ENCODE measurements around the gene TNIP1. TPM values are rescaled to one million over a fixed set of nuclear protein-coding genes. Genes with fewer than 3 reads are reported as not detected.

TNIP1 gene
- total RNA-seq, 6 donors from 2014 or later, result 109 to 166 (median 130) TPM

DNA sequence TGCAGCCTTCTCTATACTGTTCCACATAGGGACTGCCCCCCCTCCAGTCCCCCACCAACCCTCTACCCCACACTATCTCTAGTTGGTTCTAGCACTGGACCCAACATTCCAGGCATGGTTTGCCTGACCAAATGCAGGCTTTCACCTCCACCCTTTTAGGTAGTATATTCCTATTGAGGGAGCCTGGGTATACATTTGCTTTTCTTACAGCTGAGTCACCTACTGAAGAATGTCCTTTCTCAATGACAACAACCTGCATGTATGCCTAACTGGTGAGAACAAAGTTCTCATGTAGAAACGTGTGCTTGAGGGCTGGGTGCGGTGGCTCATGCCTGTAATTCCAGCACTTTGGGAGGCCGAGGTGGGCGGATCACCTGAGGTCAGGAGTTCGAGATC is 8.2 kb downstream of the TNIP1 start:
- Histone ChIP-seq H3K36me3 (peaks cover 0 to 4% (median 0%) of the 10 kb centered on the region in 4 donors), H3K9me3 (no peaks in the 10 kb centered on the region), H3K27me3 (no peaks in the 10 kb centered on the region), H3K27ac (peak overlapping the region; percentile 48 to 78 (median 67)), H3K4me3 (no peak overlapping the region), H3K4me1 (peaks cover 78 to 81% (median 80%) of the 10 kb centered on the region in 4 donors)
- WGBS, 2 donors, result 60 to 71% methylated on average over 5 of the region's 5 CpGs
- DNase-seq (no peak), ATAC-seq (ENCODE audit: low FRiP score in 2 of 2) (peak in 1 of 2 donors; percentile 38)
- TF ChIP-seq POLR2A (IDR thresholded peaks at IDR 0.05), result no peak
- TF ChIP-seq, protein P1, sequence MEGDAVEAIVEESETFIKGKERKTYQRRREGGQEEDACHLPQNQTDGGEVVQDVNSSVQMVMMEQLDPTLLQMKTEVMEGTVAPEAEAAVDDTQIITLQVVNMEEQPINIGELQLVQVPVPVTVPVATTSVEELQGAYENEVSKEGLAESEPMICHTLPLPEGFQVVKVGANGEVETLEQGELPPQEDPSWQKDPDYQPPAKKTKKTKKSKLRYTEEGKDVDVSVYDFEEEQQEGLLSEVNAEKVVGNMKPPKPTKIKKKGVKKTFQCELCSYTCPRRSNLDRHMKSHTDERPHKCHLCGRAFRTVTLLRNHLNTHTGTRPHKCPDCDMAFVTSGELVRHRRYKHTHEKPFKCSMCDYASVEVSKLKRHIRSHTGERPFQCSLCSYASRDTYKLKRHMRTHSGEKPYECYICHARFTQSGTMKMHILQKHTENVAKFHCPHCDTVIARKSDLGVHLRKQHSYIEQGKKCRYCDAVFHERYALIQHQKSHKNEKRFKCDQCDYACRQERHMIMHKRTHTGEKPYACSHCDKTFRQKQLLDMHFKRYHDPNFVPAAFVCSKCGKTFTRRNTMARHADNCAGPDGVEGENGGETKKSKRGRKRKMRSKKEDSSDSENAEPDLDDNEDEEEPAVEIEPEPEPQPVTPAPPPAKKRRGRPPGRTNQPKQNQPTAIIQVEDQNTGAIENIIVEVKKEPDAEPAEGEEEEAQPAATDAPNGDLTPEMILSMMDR (IDR thresholded peaks at IDR 0.05), result no peak
- no peak for TF ChIP-seq EP300 (IDR thresholded peaks at IDR 0.05)
- TF ChIP-seq POLR2AphosphoS5 (IDR thresholded peaks at IDR 0.05), result no peak

DNA sequence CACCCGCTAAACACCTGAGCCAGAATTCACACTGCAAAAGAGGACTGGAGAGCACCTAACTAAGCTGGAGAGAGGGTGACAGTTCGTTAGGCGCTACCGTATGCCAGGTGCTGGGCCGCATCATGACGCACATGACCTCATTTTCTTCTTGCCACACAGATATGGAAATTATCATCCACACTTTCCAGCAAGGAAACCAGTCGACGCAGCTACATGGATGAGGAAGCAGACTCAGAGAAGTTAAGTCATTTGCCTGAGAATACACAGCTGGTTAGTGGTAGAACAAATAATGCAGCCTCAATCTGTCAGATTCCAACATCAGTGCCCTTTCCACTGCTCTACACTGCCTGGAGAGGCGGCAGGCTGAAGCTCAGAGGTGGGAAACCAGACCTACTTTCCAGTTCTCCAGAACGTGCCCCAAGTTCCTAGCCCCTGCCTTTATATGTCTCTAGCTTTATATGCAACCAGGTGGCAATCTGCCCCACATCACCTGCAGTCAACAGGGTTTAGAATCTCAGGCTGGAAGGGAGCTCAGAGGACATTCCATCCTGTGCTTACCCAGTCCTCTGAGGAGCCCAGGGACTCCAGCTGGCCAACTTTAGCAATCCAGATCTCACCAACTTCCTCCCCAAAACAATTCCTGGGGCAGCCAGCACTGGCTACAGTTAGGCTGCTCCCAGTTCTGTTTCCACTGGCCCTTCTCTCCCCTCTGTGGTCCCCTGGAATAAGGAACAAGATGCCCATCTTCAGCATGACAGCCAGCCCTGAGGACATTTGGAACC is 8.8 kb downstream of the TNIP1 start:
- DNase-seq (no peak), ATAC-seq (ENCODE audit: low FRiP score in 2 of 2) (peak in 1 of 2 donors; percentile 1)
- peaks cover 73 to 81% (median 78%) of the 10 kb centered on the region in 4 donors for H3K4me1 ChIP-seq
- H3K9me3 ChIP-seq, result no peaks in the 10 kb centered on the region
- no peak for TF ChIP-seq POLR2AphosphoS5 (IDR thresholded peaks at IDR 0.05)
- TF ChIP-seq POLR2A (IDR thresholded peaks at IDR 0.05), result no peak
- no peak for TF ChIP-seq EP300 (IDR thresholded peaks at IDR 0.05)
- TF ChIP-seq, protein P1 (IDR thresholded peaks at IDR 0.05), result no peak
- 91% methylated on average over 10 of the region's 10 CpGs for WGBS, 2 donors
- no peaks in the 10 kb centered on the region for H3K27me3 ChIP-seq
- no peak overlapping the region for H3K4me3 ChIP-seq
- H3K27ac ChIP-seq, result peak overlapping the region; percentile 48 to 78 (median 67)
- H3K36me3 ChIP-seq, result peaks cover 0 to 4% (median 2%) of the 10 kb centered on the region in 4 donors

DNA sequence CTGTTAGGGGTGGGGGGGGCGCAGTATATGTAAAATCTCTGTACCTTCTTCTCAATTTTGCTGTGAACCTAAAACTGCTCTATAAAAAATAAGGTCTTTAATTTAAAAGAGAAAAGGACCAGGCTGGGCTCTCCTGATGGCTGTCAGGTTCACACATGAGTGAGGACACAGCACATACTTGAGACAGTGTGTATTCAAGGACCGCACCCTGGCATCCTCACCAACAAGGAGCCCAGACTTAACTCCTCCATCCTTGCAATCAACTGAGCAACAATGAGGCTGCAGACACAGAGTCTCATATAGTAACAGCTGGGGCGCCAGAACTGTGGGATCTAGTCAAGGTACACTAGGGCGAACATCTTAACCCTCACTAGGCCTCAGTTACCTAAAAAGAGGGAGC is 9.8 kb downstream of the TNIP1 start:
- TF ChIP-seq EP300 (IDR thresholded peaks at IDR 0.05), result no peak
- TF ChIP-seq POLR2AphosphoS5 (IDR thresholded peaks at IDR 0.05), result no peak
- no peak for TF ChIP-seq POLR2A (IDR thresholded peaks at IDR 0.05)
- TF ChIP-seq, protein P1 (IDR thresholded peaks at IDR 0.05), result no peak
- ATAC-seq (ENCODE audit: low FRiP score in 2 of 2), result no peak
- DNase-seq, result no peak
- Histone ChIP-seq H3K27me3 (no peaks in the 10 kb centered on the region), H3K27ac (peak overlapping the region in 3 of 4 donors; percentile 65 to 78 (median 69)), H3K9me3 (no peaks in the 10 kb centered on the region), H3K4me1 (peaks cover 66 to 78% (median 71%) of the 10 kb centered on the region in 4 donors), H3K4me3 (no peak overlapping the region), H3K36me3 (peaks cover 0 to 8% (median 2%) of the 10 kb centered on the region in 4 donors)
- 87 to 88% methylated on average over 4 of the region's 4 CpGs for WGBS, 2 donors

DNA sequence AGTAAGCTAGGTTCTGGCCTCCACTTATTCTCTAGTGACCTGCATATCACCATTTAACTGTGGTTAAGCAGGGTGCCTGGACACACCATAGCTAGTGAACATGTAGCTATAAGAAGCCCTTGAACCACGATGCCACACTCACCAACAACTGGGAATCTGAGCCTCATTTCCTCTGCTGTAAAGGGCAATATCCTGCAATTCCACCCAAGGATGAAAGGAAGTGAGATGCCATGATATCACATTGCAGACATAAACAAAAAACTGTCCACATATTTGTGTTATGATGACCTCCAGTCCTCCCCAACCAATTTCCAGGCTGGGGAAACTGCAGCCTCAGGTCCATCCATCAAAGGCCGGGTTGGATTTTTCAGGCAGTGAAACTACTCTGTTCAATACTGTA is 10.4 kb downstream of the TNIP1 start:
- WGBS, 2 donors, result 52 to 67% methylated on average over 2 of the region's 2 CpGs
- H3K4me3 ChIP-seq, result no peak overlapping the region
- H3K36me3 ChIP-seq, result peaks cover 0 to 8% (median 2%) of the 10 kb centered on the region in 4 donors
- no peak for DNase-seq
- H3K4me1 ChIP-seq, result peaks cover 60 to 73% (median 68%) of the 10 kb centered on the region in 4 donors
- H3K9me3 ChIP-seq, result no peaks in the 10 kb centered on the region
- ATAC-seq (ENCODE audit: low FRiP score in 2 of 2), result no peak
- peak overlapping the region in 3 of 4 donors; percentile 59 to 78 (median 69) for H3K27ac ChIP-seq
- peak; percentile 35 to 47 for TF ChIP-seq POLR2AphosphoS5 (IDR thresholded peaks at IDR 0.05)
- TF ChIP-seq, protein P1 (IDR thresholded peaks at IDR 0.05), result no peak
- H3K27me3 ChIP-seq, result no peaks in the 10 kb centered on the region
